ENCODE data around the gene PGLYRP2. TPM values are rescaled to one million over a fixed set of nuclear protein-coding genes. Genes with fewer than 3 reads are reported as not detected.

PGLYRP2 gene
- total RNA-seq, 1 donor from 2014 or later: not detected

DNA sequence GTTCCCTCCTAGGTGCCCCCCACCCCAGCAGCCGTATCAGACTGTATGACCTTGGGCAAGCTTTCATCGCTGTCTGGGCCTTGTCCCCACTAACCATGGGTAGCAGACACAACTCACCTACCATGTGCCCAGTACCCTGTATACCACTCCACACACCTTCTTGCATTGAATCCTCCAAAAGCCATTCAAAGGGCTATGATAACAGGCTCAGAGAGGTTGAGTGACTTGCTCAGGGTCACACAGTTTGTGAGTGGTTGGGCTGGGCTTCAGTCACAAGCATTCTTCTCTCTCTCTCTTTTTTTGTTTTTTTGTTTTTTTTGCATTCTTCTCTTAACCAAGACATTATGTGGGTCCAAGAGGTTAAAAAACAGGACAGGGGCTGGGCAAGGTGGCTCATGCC, 17.6 kb downstream of the PGLYRP2 start:
- H3K4me1 Mint-ChIP-seq (ENCODE audit: unreplicated experiment): peaks cover 3% of the 10 kb centered on the region
- H3K9me3 Mint-ChIP-seq (ENCODE audit: unreplicated experiment): no peaks in the 10 kb centered on the region
- H3K27ac Mint-ChIP-seq (ENCODE audit: unreplicated experiment): no peak overlapping the region
- H3K36me3 Mint-ChIP-seq (ENCODE audit: unreplicated experiment): no peaks in the 10 kb centered on the region
- H3K27me3 Mint-ChIP-seq (ENCODE audit: unreplicated experiment): peaks cover 22% of the 10 kb centered on the region
- TF ChIP-seq, protein P1, sequence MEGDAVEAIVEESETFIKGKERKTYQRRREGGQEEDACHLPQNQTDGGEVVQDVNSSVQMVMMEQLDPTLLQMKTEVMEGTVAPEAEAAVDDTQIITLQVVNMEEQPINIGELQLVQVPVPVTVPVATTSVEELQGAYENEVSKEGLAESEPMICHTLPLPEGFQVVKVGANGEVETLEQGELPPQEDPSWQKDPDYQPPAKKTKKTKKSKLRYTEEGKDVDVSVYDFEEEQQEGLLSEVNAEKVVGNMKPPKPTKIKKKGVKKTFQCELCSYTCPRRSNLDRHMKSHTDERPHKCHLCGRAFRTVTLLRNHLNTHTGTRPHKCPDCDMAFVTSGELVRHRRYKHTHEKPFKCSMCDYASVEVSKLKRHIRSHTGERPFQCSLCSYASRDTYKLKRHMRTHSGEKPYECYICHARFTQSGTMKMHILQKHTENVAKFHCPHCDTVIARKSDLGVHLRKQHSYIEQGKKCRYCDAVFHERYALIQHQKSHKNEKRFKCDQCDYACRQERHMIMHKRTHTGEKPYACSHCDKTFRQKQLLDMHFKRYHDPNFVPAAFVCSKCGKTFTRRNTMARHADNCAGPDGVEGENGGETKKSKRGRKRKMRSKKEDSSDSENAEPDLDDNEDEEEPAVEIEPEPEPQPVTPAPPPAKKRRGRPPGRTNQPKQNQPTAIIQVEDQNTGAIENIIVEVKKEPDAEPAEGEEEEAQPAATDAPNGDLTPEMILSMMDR (IDR thresholded peaks at IDR 0.05): no peak
- DNase-seq (ENCODE audit: extremely low spot score, unreplicated experiment): no peak
- H3K4me3 Mint-ChIP-seq (ENCODE audit: unreplicated experiment): no peak overlapping the region

DNA sequence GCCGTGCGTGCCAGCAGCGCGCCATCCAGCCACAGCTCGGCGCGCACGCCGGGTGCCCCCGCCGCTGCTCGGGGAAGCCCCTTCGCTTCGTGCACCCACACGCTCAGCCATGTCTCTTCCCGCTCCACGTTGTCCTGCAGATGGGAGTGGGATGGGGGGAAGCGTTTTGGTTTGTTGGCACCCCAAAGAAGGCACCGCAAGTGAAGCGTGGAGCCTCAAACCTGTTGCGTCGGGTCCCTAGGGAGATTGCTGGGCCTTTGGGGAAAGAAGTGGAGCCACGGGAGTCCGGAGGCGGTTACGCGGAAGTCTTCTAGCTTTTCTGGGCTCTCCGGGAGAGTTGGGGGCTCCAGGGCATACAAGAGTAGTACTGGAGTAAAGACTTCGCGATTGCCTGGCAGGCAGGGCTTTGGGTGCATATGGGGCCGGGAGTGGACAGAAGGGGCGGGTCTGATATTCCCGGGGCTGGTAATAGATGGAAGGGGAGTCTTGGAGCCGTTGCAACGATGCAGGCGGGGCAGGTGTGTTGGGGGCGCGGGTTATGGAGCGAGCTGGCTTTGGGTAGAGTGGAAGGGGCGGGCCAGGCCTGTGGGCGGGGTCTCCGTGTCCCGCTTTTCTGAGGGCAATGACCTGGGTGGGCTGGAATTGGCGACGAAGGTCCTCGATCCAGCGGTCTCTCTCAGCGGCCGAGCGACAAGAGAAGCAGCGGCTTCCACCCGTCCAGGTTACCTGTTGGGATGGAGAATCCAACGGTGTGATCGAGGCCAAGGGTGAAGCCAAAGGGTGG, 21.4 kb downstream of the PGLYRP2 start:
- Mint-ChIP-seq H3K36me3 (ENCODE audit: unreplicated experiment) (no peaks in the 10 kb centered on the region), H3K27me3 (ENCODE audit: unreplicated experiment) (peaks cover 33% of the 10 kb centered on the region), H3K27ac (ENCODE audit: unreplicated experiment) (no peak overlapping the region), H3K9me3 (ENCODE audit: unreplicated experiment) (no peaks in the 10 kb centered on the region), H3K4me1 (ENCODE audit: unreplicated experiment) (peaks cover 10% of the 10 kb centered on the region), H3K4me3 (ENCODE audit: unreplicated experiment) (no peak overlapping the region)
- TF ChIP-seq, protein P1 (IDR thresholded peaks at IDR 0.05): no peak
- DNase-seq (ENCODE audit: extremely low spot score, unreplicated experiment): no peak

DNA sequence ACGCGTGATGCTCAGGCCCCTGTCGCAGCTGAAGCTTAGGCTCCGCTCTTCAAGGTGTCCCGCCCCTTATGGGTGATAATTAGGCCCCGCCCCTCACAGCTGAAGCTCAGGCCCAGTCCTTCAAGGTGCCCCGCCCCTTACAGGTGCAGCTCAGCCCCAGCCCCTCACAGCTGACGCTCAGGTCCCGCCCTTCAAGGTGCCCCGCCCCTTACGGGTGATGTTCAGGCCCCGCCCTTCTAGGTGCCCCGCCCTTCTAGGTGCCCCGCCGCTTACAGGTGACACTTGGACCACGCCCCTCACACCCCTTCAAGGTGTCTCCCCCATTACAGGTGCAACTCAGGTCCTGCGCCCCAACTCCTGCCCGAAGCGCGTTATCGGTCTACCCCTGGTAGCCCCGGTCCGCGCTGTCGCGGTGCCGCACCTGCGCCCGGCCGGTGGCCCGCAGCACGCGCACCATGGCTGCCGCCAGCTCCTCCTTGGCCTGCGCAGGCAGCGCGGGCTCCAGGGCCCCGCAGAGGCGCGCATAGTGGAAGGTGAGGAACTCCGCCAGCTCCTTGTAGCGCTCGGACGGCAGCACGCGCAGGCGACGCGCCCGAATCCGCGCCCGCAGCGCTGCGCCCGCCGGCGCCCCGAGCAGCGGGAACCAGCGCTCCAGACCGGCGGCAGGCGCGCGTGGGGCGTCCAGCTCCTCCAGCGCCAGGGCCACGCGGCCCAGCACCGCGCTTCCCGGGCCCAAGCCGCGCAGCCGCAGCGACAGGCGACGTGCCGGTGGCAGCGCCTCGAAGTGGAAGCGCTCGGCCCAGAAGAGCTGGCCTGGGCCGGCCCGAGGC, 22.2 kb downstream of the PGLYRP2 start:
- DNase-seq (ENCODE audit: extremely low spot score, unreplicated experiment): no peak
- H3K27me3 Mint-ChIP-seq (ENCODE audit: unreplicated experiment): peaks cover 33% of the 10 kb centered on the region
- no peak overlapping the region for H3K4me3 Mint-ChIP-seq (ENCODE audit: unreplicated experiment)
- H3K4me1 Mint-ChIP-seq (ENCODE audit: unreplicated experiment): peaks cover 16% of the 10 kb centered on the region
- H3K27ac Mint-ChIP-seq (ENCODE audit: unreplicated experiment): no peak overlapping the region
- no peaks in the 10 kb centered on the region for H3K36me3 Mint-ChIP-seq (ENCODE audit: unreplicated experiment)
- TF ChIP-seq, protein P1 (IDR thresholded peaks at IDR 0.05): no peak
- H3K9me3 Mint-ChIP-seq (ENCODE audit: unreplicated experiment): no peaks in the 10 kb centered on the region

DNA sequence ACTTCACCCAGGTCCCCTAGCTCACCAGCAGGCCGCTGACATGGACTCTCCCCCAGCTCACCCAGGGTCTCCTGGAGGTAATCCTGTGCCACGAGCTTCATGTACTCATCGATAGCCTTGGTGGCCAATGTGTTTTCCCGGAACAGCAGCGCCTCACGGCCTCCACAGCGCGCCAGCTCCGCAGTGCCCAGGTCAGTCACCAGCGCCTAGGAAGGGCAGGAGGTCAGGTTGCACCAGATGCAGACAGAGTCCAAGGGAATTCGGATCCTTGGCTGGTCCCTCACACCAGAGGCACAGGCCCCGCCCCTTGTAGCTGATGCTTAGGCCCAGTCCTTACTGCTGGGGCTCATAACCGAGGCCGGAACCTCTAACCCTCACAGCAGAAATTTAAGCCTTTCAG, 22.9 kb downstream of the PGLYRP2 start:
- no peaks in the 10 kb centered on the region for H3K9me3 Mint-ChIP-seq (ENCODE audit: unreplicated experiment)

More for the DNA sequence above, 22.9 kb downstream of the PGLYRP2 start:
- Mint-ChIP-seq H3K36me3 (ENCODE audit: unreplicated experiment) (no peaks in the 10 kb centered on the region), H3K4me3 (ENCODE audit: unreplicated experiment) (no peak overlapping the region), H3K4me1 (ENCODE audit: unreplicated experiment) (peaks cover 18% of the 10 kb centered on the region), H3K27ac (ENCODE audit: unreplicated experiment) (no peak overlapping the region), H3K27me3 (ENCODE audit: unreplicated experiment) (peaks cover 33% of the 10 kb centered on the region)
- TF ChIP-seq, protein P1 (IDR thresholded peaks at IDR 0.05): no peak
- DNase-seq (ENCODE audit: extremely low spot score, unreplicated experiment): no peak

Measured in osteocyte (in vitro differentiated cells).